SHP77 treated with DMSO at 0.1 percent for 48 hours (cell line): ENCODE results near the gene KCNG2.

ENCODE experiments used
- DNase-seq: peaks from one replicate; lab custom pipeline; 2025; lab: John Stamatoyannopoulos, UW

The KCNG2 gene

GRCh38 chr18:79798999-79799370, 1.2 kb downstream of the KCNG2 start:
- DNase-seq, result no peak

- DNase-seq, result no peak
These were observed 2.1 kb downstream of the KCNG2 start for GRCh38 chr18:79799619-79800370.

- no peak for DNase-seq
These were observed 2.8 kb downstream of the KCNG2 start for GRCh38 chr18:79800371-79801180.

- DNase-seq, result no peak
These were observed 3.5 kb downstream of the KCNG2 start for GRCh38 chr18:79801217-79801616.

GRCh38 chr18:79801641-79802040, 3.9 kb downstream of the KCNG2 start:
- no peak for DNase-seq

GRCh38 chr18:79802298-79802697, 4.6 kb downstream of the KCNG2 start:
- no peak for DNase-seq

GRCh38 chr18:79803611-79804051, 5.9 kb downstream of the KCNG2 start:
- DNase-seq, result no peak

- DNase-seq, result no peak
These were observed 6.5 kb downstream of the KCNG2 start for GRCh38 chr18:79804130-79804787.

- DNase-seq, result no peak
These were observed 7.6 kb downstream of the KCNG2 start for GRCh38 chr18:79805211-79805887.

- DNase-seq, result no peak
These were observed 8.3 kb downstream of the KCNG2 start for GRCh38 chr18:79805926-79806487.

- no peak for DNase-seq
These were observed 9.5 kb downstream of the KCNG2 start for GRCh38 chr18:79806976-79807841.

- DNase-seq, result no peak
These were observed 11.9 kb downstream of the KCNG2 start for GRCh38 chr18:79809482-79810192.

GRCh38 chr18:79812052-79812451, 14.3 kb downstream of the KCNG2 start:
- DNase-seq, result no peak

- DNase-seq, result no peak
These were observed 16.6 kb downstream of the KCNG2 start for GRCh38 chr18:79814373-79814772.

- no peak for DNase-seq
These were observed 17.9 kb downstream of the KCNG2 start for GRCh38 chr18:79815657-79816056.

GRCh38 chr18:79816092-79816491, 18.4 kb downstream of the KCNG2 start:
- no peak for DNase-seq

- no peak for DNase-seq
These were observed 19.4 kb downstream of the KCNG2 start for GRCh38 chr18:79816981-79817606.

- DNase-seq, result no peak
These were observed 19.9 kb downstream of the KCNG2 start for GRCh38 chr18:79817607-79817998.

- no peak for DNase-seq
These were observed 20.3 kb downstream of the KCNG2 start for GRCh38 chr18:79818036-79818435.

- DNase-seq, result no peak
These were observed 20.9 kb downstream of the KCNG2 start for GRCh38 chr18:79818631-79819030.
